ENCODE results near the gene KCNK1.

Gene KCNK1

GRCh38 chr1:233636503-233636877, 22.6 kb downstream of the KCNK1 start:
- DNase-seq (ENCODE audit: low read depth), result no peak

DNA sequence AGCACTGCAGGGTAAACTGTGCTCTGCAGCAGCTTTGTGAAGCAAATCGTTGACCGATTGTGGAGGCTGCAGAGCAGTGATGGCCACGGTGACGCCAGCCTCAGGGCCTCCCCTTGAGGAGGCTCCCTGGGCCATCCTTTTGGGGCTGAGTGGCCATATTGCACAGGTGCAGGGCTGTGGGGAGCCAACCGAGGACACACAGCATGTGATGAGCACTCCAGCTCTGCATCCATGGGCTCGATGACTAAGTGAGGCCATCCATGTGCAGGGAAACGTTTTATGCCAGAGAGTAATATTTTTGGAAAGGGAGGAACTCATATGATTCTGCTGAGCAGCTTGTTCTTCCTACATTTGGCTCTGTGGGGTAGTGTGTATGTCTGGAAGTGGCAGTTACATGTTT, 24.6 kb downstream of the KCNK1 start:
- no peak for DNase-seq (ENCODE audit: low read depth)

- DNase-seq (ENCODE audit: low read depth), result no peak
These were observed 25.7 kb downstream of the KCNK1 start for GRCh38 chr1:233639611-233640010.

DNA sequence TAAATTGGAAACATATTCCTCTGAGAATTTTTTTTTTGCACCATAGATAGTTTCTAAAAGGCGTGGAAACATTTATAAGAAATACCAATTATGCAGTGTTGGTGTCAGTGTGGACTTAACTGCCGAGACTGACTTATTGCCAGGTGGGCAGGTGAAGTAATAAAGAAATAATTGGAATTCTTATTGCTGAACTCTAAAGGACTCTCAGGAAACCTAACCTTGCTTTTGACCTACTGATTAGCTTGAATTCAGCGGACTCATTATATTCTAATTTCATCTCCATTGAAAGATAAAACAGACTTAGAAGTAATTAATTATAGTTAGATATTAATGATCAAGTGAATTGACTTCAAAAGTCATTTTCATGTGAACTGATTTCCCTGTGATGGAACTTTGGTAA, 26.3 kb downstream of the KCNK1 start:
- no peak for DNase-seq (ENCODE audit: low read depth)

DNA sequence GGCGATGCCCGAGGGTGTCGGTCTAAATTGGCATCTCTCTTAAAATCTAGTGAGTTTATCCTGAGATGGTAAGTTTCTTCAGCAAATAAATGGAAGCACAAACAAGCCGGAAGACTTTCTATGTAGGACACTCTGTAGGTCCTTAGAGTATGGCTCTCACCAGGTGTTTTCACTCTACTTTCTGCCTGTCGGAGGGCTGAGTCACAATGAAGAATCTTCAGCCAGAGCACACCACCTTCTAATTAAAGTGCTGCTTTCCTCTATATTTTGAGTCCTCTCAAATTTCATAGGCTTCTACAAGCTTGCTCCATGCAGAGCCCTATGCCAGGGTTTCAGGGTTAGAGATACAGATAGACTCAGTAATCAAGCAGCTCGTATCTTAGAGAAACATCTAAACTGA, 27.1 kb downstream of the KCNK1 start:
- no peak for DNase-seq (ENCODE audit: low read depth)

- no peak for DNase-seq (ENCODE audit: low read depth)
These were observed 33.2 kb downstream of the KCNK1 start for GRCh38 chr1:233647073-233647472.

DNA sequence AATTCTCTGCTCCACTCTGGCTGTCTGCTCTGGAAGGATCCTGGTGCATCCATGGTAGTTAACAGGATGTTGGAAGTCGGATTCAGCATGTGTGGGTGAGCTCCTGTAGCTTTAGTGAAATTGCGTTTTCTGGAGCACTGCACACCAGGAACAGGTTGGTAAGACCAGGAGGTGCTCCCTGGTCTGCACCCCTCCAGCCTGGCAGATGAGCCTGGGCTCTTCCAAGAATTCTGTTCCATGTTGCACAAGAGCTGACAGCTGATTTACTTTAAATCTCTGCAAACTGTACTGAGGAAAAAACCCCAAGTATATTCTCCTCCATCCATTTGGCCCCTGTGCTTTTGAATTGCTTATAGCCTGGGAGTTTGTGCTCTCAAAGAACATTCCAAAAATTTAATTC, 33.7 kb downstream of the KCNK1 start:
- DNase-seq (ENCODE audit: low read depth), result no peak

GRCh38 chr1:233651061-233651460, 37.2 kb downstream of the KCNK1 start:
- DNase-seq (ENCODE audit: low read depth), result no peak

- DNase-seq (ENCODE audit: low read depth), result no peak
These were observed 37.8 kb downstream of the KCNK1 start for GRCh38 chr1:233651563-233652233.

GRCh38 chr1:233652526-233652925, 38.6 kb downstream of the KCNK1 start:
- DNase-seq (ENCODE audit: low read depth), result no peak

DNA sequence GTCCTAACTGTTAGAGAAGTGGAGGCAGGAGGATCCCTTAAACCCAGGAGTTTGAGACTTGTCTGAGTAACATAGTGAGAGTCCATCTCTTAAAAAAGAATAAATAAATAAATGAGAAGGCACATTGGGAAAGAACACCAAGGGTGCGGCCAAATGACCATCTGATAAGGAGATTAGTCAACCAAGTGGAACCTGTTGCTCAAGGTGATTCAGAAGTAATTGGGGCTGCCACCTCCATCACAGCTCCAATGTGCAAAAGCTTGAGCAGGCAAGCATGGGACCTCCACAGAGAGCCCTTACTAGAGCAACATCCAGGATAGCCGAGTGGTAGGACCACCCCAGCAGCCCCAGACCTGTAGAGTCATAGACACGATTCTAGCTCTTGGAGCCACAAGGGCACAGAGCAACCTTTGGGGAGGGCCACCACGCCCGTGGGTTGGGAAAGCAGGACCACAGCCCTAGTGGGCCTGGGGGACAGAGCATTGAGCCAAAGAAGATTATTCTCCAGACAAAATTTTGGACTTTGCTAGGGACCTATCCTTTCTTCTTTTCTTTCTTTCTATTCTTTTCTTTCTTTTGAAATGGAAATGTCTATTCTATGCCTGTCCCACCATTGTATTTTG, 40.9 kb downstream of the KCNK1 start:
- DNase-seq (ENCODE audit: low read depth), result no peak

DNA sequence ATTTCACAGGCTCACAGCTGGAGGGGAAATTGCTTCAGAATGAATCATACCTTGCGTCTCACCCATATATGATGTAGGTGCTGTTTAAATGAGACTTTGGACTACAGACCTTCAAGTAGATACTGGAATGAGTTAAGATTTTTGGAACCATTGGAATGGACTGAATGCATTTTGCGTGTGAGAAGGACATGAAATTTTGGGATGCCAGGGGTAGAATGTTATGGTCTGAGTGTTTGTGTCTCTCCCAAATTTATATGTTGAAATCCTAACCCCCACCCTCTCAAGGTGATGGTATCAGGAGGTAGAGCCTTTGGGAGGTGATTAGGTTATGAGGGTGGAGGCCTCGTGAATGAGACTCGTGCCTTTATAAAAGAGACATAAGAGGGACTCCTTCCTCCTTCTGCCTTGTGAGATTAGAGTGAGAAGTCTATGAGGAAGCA, 41.4 kb downstream of the KCNK1 start:
- no peak for DNase-seq (ENCODE audit: low read depth)

DNA sequence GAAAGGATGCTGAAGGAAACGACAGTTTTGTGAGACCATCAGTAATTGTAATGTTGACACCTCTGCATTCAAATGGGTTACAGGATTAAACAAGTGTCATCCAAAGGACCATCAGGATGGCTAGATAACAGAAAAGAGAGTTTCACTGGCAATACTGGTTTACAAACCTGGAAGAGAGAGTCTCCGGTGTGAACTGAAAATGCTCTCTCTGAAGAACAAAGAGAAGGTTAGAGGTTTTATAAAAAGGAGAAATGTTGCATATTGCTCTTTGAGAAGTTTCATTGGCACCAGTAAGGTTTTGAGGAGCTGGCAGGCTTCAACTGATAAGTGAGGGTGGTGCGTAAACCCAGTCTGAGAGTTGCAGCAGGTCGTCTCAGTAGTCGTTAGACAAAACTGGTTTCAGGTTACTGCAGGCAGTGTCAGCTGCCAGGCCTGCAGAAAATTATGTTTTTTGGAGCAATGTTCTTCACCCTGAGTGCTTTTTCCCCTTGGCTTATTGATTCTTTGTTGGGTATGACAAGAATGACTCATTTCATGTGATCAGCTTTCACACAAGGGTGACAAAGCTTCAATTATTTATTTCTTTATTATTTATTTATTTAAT, 42.2 kb downstream of the KCNK1 start:
- DNase-seq (ENCODE audit: low read depth), result no peak

- no peak for DNase-seq (ENCODE audit: low read depth)
These were observed 42.8 kb downstream of the KCNK1 start for GRCh38 chr1:233656687-233657086.

DNA sequence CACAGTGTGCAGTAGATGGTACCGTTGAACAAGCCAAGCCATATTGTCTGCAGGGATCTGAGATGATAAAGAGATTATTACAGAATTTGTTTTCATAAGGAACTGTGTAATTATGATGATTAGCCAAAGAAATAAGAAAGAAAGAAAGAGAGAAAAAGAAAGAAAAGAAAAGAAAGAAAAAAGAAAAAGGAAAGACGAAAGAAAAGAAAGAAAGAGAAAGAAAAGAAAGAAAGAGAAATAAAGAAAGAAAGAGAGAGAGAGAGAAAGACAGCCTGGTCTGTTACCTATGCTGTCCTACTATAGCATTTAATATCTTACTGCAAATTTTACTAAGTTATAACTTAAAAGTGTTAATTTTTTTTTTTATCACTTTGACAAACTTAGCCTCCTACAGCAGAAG, 43.6 kb downstream of the KCNK1 start:
- DNase-seq (ENCODE audit: low read depth), result no peak

GRCh38 chr1:233659495-233659894, 45.6 kb downstream of the KCNK1 start:
- DNase-seq (ENCODE audit: low read depth), result no peak

GRCh38 chr1:233661376-233662159, 47.7 kb downstream of the KCNK1 start:
- no peak for DNase-seq (ENCODE audit: low read depth)

DNA sequence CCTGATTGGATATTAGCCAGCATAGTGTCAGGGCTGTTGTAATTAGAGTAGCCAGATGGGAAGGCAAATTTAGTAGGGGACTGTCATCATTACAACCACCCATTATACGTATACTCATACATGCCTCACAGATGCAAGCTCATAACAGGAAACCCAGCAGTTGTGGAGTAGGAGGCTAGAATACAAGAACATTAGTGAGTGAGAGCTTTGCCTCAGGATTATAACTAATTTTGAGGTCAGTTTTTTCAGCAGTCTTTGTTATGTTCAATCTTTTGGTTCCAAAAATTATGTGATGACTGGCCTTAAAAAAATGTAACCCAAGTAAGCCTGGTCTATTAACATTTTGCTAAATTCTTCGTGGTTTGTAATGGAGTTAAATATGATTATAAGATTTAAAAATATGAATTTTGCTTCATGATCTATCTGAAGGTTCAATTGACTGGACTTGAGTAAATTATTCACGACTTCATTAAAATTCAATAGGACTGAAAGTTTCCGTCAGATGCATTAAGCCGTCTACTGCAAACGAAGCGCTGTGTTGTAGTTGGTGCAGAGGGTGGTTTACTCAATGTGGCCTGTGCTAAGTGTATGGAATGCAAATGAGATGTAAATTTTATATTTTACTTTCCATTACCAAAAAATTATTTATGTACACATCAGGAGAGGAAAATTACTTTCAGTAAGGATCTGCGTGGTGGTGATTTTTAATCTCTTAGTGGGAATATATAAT, 48.8 kb downstream of the KCNK1 start:
- no peak for DNase-seq (ENCODE audit: low read depth)

GRCh38 chr1:233664253-233664652, 50.3 kb downstream of the KCNK1 start:
- DNase-seq (ENCODE audit: low read depth), result no peak

DNA sequence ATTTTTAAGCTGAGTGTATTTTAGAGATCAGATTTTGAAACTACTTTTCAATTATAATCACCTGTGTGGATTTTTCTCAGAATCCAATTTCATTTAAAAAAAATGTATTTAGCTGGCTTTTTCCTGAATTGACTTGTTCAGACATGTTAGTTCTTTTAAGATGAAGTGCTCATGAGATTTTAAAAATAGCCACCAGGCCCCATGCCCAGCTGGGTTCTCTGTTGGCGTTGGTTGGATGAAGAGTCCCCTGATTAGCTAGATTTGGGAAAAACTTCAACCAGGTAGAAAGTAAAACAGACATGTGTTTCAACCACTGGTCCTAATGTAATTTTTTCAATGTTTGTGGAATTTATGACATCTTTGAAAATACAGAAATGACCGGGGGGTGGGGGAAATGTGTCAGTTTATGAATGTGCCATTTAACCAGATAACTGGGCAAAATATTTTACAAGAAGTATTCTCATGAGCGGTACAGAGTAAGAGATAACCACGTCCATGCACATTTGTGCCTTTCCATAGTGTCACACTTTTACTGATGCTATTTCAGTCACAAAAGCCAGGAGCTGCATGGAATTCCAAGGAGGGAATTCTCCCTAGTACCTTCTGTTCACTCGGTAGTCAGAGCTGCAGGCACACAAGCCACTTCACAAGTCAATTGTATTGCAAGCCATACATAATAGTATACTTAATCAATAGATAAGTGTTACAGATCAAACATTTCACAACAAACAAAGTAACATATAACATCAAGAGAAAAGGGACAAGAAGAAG, 51.1 kb downstream of the KCNK1 start:
- DNase-seq (ENCODE audit: low read depth), result no peak

DNA sequence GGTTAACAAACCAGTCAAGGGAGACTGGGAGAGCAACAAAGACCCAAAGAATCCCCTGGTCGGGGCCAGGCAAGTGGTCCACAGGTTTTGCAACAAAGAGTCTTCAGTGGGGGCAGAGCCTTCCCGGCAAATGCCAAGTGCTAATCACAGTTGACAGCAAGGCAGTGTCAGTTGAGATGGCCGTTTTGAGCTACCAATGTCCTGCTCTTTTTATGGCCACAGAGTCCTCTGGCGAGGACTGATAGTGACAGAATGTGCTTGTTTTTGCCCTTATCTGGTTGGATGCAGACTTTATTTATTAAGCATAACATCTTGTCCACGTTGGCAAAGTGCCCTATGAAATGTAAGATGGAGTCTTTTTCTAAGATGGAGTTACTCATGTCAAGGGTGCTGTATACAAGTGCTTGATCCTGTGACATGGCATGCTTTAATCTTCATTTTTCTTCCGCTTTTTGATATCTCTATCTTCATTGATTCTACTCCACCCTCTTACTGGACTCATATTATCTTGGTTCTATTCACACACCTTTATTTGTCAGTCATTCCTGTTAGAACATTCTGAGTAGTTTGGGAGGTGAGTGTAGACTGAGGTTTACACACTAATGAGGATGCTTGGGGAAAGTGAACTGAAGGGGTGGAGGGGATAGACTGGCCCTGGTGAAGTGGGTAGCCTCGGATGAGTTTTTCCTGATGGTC, 51.8 kb downstream of the KCNK1 start:
- DNase-seq (ENCODE audit: low read depth), result no peak
